Spleen (tissue), 11 donors: ENCODE data around the gene AHRR. TPM values are rescaled to one million over a fixed set of nuclear protein-coding genes. Genes with fewer than 3 reads are reported as not detected.

Experiments used
- DNase-seq: peaks from one replicate; pipeline ENCODE4 v3.0.0-alpha.2; 2020
- H3K27ac ChIP-seq, 8 donors: fragments of 200-600 bp; sonication (generic) in 7 of 8; 1 replicate in 4 of 8; 2 replicates in 4 of 8; pipeline versions ENCODE4 v1.5.0 to v1.8.0; 2016 to 2021; ENCODE audit warnings: inconsistent platforms in 4 of 8, mild to moderate bottlenecking in 4 of 8, moderate library complexity in 1 of 8
- H3K27me3 ChIP-seq, 7 donors: fragments of 200-600 bp; sonication (generic) in 6 of 7; replicated peaks in 1 of 7; 1 replicate in 4 of 7; 2 replicates in 3 of 7; pipeline versions ENCODE4 v1.5.0 to v1.8.0; 2016 to 2021; ENCODE audit warnings: inconsistent platforms in 3 of 7, mild to moderate bottlenecking in 1 of 7
- H3K36me3 ChIP-seq, 6 donors: fragments of 200-600 bp; sonication (generic) in 5 of 6; 1 replicate in 4 of 6; 2 replicates in 2 of 6; pipeline versions ENCODE4 v1.5.0 to v1.8.0; 2016 to 2021; ENCODE audit warnings: inconsistent platforms in 2 of 6
- H3K4me1 ChIP-seq, 6 donors: fragments of 200-600 bp; sonication (generic) in 5 of 6; 1 replicate in 3 of 6; 2 replicates in 3 of 6; pipeline versions ENCODE4 v1.5.0 to v1.8.0; 2016 to 2021; ENCODE audit warnings: inconsistent platforms in 3 of 6
- H3K4me3 ChIP-seq, 8 donors: fragments of 200-600 bp; sonication (generic) in 7 of 8; 1 replicate in 4 of 8; 2 replicates in 4 of 8; pipeline versions ENCODE4 v1.5.0 to v1.8.0; 2016 to 2021; ENCODE audit warnings: inconsistent platforms in 4 of 8, mild to moderate bottlenecking in 4 of 8, moderate library complexity in 2 of 8
- H3K9me3 ChIP-seq, 8 donors: fragments of 200-600 bp; sonication (generic) in 7 of 8; 1 replicate in 4 of 8; 2 replicates in 4 of 8; pipeline versions ENCODE4 v1.5.0 to v1.8.0; 2016 to 2021; ENCODE audit warnings: inconsistent platforms in 4 of 8
- POLR2A ChIP-seq, 3 donors: fragments of 450-650 bp; IDR thresholded peaks; one replicate each; pipeline ENCODE4 v1.5.1; 2017; ENCODE audit warnings: antibody characterized with exemption in 3 of 3, mild to moderate bottlenecking in 1 of 3
- POLR2AphosphoS5 ChIP-seq, 3 donors: sonication (generic); formaldehyde crosslinking; IDR thresholded peaks; one replicate each; pipeline ENCODE4 v1.5.1; 2017; ENCODE audit warnings: antibody characterized with exemption in 3 of 3
- WGBS, 5 donors: extraction: QIAGEN DNeasy Blood & Tissue Kit in 3 of 5; methylation state at CpG; one replicate each; pipeline versions ENCODE4 v1.1.5 to v1.1.7; 2013 to 2018; 5-methylcytosine and 5-hydroxymethylcytosine counted together
- intact Hi-C: fragments of 100-400 bp; cut with DNase I; formaldehyde crosslinking; loops from one replicate; pipeline ENCODE4 v1.15.0; 2023; ENCODE audit warnings: low total_unique reads
- polyA plus RNA-seq, 3 donors: library from polyadenylated mRNA; stranded (reverse); fragments of 200-250 nt; gene quantifications; one replicate each; pipeline ENCODE4 v1.2.1, GENCODE V29; 2013
- total RNA-seq, 7 donors: library from RNA; depleted of rRNA in 3 of 7; stranded (reverse); fragments of >200 nt in 3 of 7; fragmentation: NEBNext Ultra II Directional in 4 of 7; extraction: Animal tissue kit (Norgen Biotek cat#: 25700) in 4 of 7; gene quantifications; one replicate each; pipeline versions ENCODE4 v1.1.0 to v1.2.1, GENCODE V29; 2016 to 2021
- TF ChIP-seq, protein P1 (sequence below), 11 experiments: fragments of 200-600 bp in 7 of 11; fragments of 450-650 bp in 4 of 11; sonication (generic) in 4 of 11; IDR thresholded peaks in 8 of 11; conservative IDR thresholded peaks in 3 of 11; 1 replicate in 7 of 11; 2 replicates in 4 of 11; pipeline versions ENCODE4 v1.4.0 to v1.8.0; 2016 to 2021; ENCODE audit warnings: antibody characterized with exemption in 11 of 11, inconsistent platforms in 4 of 11, mild to moderate bottlenecking in 1 of 11
- donor health status: healthy with polysubstance abuse.
- donor health status: DM: no; HTN: no; CAD: no; lungs with moderate emphysema.
- donor health status: DM: no; HTN: no; CAD: no.
- donor health status: Bipolar disorder and iron deficiency.
- donor health status: healthy.
- donor health status: DM: no; HTN: no; CAD: no.
- donor health status: DM: yes; HTN: yes; CAD: no.

AHRR gene
- total and polyA plus RNA-seq, 10 donors = 0.96 to 28.5 (median 13.2) TPM

DNA sequence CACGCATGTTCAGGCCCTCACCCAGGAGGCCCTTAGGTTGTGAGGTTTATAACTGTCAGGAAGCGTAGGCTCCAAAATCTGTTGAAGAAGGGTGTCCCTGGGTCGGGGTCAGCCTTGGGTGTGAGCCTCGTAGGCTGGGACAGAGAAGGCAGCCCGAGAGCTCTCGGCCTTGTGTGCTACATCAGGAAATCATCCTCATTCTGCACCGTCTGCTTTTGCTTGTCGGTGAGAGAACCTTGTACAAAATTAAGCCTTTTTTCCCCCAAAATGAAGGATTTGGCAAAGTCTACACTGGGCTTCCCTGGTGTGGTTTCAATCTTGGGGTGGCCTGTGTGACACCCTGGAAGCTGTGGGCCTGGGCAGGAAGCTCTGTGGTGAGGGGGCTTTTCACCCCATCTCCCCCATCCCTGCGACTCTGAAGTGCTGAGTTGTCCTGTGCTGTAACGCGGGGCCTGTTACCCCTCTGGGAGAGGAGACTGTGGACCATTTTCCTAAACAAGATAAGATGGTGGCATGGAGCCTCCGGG is 55.3 kb downstream of the AHRR start:
- Histone ChIP-seq H3K4me3 (no peak overlapping the region), H3K36me3 (no peaks in the 10 kb centered on the region), H3K9me3 (peaks cover 0 to 2% (median 0%) of the 10 kb centered on the region in 8 donors), H3K4me1 (peaks cover 0 to 29% (median 15%) of the 10 kb centered on the region in 6 donors), H3K27ac (no peak overlapping the region), H3K27me3 (peaks cover 0 to 41% (median 17%) of the 10 kb centered on the region in 7 donors)
- TF ChIP-seq, protein P1, sequence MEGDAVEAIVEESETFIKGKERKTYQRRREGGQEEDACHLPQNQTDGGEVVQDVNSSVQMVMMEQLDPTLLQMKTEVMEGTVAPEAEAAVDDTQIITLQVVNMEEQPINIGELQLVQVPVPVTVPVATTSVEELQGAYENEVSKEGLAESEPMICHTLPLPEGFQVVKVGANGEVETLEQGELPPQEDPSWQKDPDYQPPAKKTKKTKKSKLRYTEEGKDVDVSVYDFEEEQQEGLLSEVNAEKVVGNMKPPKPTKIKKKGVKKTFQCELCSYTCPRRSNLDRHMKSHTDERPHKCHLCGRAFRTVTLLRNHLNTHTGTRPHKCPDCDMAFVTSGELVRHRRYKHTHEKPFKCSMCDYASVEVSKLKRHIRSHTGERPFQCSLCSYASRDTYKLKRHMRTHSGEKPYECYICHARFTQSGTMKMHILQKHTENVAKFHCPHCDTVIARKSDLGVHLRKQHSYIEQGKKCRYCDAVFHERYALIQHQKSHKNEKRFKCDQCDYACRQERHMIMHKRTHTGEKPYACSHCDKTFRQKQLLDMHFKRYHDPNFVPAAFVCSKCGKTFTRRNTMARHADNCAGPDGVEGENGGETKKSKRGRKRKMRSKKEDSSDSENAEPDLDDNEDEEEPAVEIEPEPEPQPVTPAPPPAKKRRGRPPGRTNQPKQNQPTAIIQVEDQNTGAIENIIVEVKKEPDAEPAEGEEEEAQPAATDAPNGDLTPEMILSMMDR (IDR thresholded peaks at IDR 0.05 in 8 of 11, conservative IDR thresholded peaks at IDR 0.05 in 3 of 11) = no peak
- TF ChIP-seq POLR2AphosphoS5 (IDR thresholded peaks at IDR 0.05) (no peak), POLR2A (IDR thresholded peaks at IDR 0.05) (no peak)
- 86 to 91% (median 90%) methylated on average over 12 of the region's 12 CpGs for WGBS, 5 donors
- intact Hi-C loops = no loop called here
- DNase-seq = peak; percentile 30

DNA sequence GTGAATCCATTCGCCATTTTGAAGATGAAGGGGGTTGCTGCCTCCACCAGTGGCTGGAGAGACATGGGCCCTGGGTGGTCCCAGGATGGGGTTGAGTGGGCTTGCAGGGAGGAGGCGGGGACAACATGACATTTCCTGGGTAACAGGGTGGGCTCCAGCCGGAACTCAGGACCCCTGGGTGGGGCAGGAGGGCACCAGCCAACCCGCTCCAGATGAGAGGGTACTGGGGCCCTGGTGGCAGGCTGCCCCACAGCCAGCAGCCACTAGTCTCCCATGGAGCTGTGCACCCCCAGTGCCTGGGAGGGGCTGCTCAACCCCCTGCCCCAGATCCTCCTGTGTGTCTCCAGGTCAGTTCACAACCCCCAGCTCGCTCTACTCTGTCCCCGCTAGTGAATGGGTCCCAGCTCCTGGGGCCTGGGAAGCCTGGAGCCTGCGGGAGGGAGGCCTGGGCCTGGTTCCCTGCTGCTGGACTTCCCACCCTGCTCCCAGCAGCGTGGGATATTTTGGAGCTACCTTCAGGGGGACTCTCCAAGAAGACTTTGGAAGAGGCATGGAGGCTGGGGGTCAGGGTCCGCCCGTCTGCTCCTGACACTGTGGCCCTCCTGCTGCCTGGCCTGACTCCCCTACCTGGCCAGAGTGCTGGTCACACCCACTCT is 55.9 kb downstream of the AHRR start:
- TF ChIP-seq POLR2AphosphoS5 (IDR thresholded peaks at IDR 0.05) (no peak), POLR2A (IDR thresholded peaks at IDR 0.05) (no peak)
- TF ChIP-seq, protein P1 (IDR thresholded peaks at IDR 0.05 in 8 of 11, conservative IDR thresholded peaks at IDR 0.05 in 3 of 11) = no peak
- peak; percentile 62 for DNase-seq
- WGBS, 5 donors = 85 to 93% (median 92%) methylated on average over 4 to 10 of the region's 10 CpGs
- Histone ChIP-seq H3K27me3 (peaks cover 0 to 35% (median 17%) of the 10 kb centered on the region in 7 donors), H3K4me3 (no peak overlapping the region), H3K4me1 (peaks cover 0 to 23% (median 12%) of the 10 kb centered on the region in 6 donors), H3K36me3 (no peaks in the 10 kb centered on the region), H3K27ac (no peak overlapping the region), H3K9me3 (peaks cover 0 to 8% (median 0%) of the 10 kb centered on the region in 8 donors)
- intact Hi-C loops = no loop called here

DNA sequence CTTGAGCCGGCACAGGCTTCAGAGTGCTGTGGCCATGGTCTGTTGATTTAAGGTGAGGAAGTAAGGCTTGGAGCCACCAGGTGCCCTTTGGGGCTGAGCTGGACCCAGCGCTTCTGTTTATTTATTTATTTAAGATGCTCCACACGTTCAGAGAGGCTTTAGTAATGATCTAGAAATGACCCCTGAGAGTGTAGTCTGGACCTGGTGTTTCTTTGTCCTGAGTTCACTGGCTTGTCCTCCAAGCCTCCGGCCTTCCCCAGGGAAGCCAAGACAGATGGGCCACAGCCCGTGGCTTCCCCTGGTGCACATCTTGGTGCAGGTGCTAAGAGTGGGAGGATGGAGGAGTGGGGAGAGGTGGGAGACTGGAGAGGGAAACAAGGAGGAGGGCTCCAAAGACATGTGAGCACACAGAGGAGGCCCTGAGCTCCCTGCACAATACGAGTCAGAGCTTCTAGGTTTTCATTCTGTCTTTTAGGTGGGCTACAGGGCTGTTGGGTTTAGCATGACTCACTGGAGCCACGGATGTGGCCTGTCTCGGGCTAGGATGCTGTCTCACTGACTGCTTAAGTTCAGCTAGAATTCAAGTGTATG is 56.9 kb downstream of the AHRR start:
- Histone ChIP-seq H3K36me3 (no peaks in the 10 kb centered on the region), H3K4me3 (no peak overlapping the region), H3K9me3 (peaks cover 0 to 8% (median 0%) of the 10 kb centered on the region in 8 donors), H3K27ac (no peak overlapping the region), H3K27me3 (peaks cover 0 to 26% (median 8%) of the 10 kb centered on the region in 7 donors), H3K4me1 (peaks cover 0 to 14% (median 8%) of the 10 kb centered on the region in 6 donors)
- peak; percentile 45 for DNase-seq
- 74 to 86% (median 80%) methylated on average over 8 of the region's 8 CpGs for WGBS, 5 donors
- TF ChIP-seq, protein P1 (IDR thresholded peaks at IDR 0.05 in 8 of 11, conservative IDR thresholded peaks at IDR 0.05 in 3 of 11) = no peak
- no peak for TF ChIP-seq POLR2A (IDR thresholded peaks at IDR 0.05)
- TF ChIP-seq POLR2AphosphoS5 (IDR thresholded peaks at IDR 0.05) = no peak
- intact Hi-C loops = no loop called here
